Metanephros (tissue), 1 donor: ENCODE results near the gene PPIA. TPM values are rescaled to one million over a fixed set of nuclear protein-coding genes. Genes with fewer than 3 reads are reported as not detected.

ENCODE experiments used
- total RNA-seq: library from RNA; depleted of rRNA; stranded (reverse); fragments of >200 nt; gene quantifications from one replicate; pipeline ENCODE4 v1.2.3, GENCODE V29; 2014

Gene PPIA
- 1,829 TPM for total RNA-seq

GRCh38 chr7:44796504-44797328 is at the start of gene PPIA:
PPIA (plus strand) TSS chr7:44796681; CDS start chr7:44796725, 44 bp downstream.

GRCh38 chr7:44748045-44748947 is 48.2 kb upstream of the PPIA start, which contains the start of gene ZMIZ2:
ZMIZ2 (plus strand) TSS chr7:44748847; CDS start chr7:44756250, 7,403 bp downstream.

GRCh38 chr7:44847920-44848634 is 51.6 kb downstream of the PPIA start, which contains the start of gene H2AZ2:
H2AZ2 (minus strand) TSS chr7:44848087; CDS start chr7:44847971, 116 bp downstream.

Other genes with a start within 250 kb of the PPIA start
- 52.4 TPM for gene DDX56, start 222.8 kb upstream of the PPIA start, total RNA-seq
- gene TMED4, start 214.4 kb upstream of the PPIA start, total RNA-seq, result 146 TPM
- gene OGDH, start 190.1 kb upstream of the PPIA start, total RNA-seq, result 98.9 TPM
- 31.2 TPM for gene ZMIZ2, start 47.8 kb upstream of the PPIA start, total RNA-seq
- 228 TPM for gene H2AZ2, start 51.4 kb downstream of the PPIA start, total RNA-seq
- 36.0 TPM for gene PURB, start 88.8 kb downstream of the PPIA start, total RNA-seq
- gene MYO1G, start 182.3 kb downstream of the PPIA start, total RNA-seq, result 3.6 TPM
- gene CCM2, start 203.5 kb downstream of the PPIA start, total RNA-seq, result 29.3 TPM